ENCODE results near the gene NRDE2. TPM values are rescaled to one million over a fixed set of nuclear protein-coding genes. Genes with fewer than 3 reads are reported as not detected.

The NRDE2 gene
- total RNA-seq, 2 experiments from 2014 or later = 12.3 to 16.6 TPM

- H3K4me1 ChIP-seq (ENCODE audit: insufficient read depth, low read length, poor library complexity, severe bottlenecking) = no peaks in the 10 kb centered on the region
- BruUV-seq (replicated peaks) = no TSS peak
- no peak overlapping the region for H3K27ac ChIP-seq (ENCODE audit: low read depth, low read length, poor library complexity, severe bottlenecking)
- no peaks in the 10 kb centered on the region for H3K9me2 ChIP-seq (ENCODE audit: insufficient read depth, low read length)
- H4K20me1 ChIP-seq (ENCODE audit: insufficient read depth, low read length) = no peaks in the 10 kb centered on the region
- no peak overlapping the region for H2AFZ ChIP-seq (ENCODE audit: low read length)
- intact Hi-C loops (cut with micrococcal nuclease; ENCODE audit: unreplicated experiment) = no loop called here
- H3K36me3 ChIP-seq (ENCODE audit: insufficient read depth, low read length) = peaks cover 32% of the 10 kb centered on the region; the same call in 1 of the 2 replicates
- no peak overlapping the region for H3K4me3 ChIP-seq (ENCODE audit: low read depth, low read length, poor library complexity, severe bottlenecking)
- H3K79me2 ChIP-seq (ENCODE audit: insufficient read depth, low read depth, low read length) = no peaks in the 10 kb centered on the region
- ChIA-PET POLR2A (no interaction called here), CTCF (ENCODE audit: unreplicated experiment) (no interaction called here)
- no peak for DNase-seq (ENCODE audit: low spot score)
- TF ChIP-seq, protein P1, sequence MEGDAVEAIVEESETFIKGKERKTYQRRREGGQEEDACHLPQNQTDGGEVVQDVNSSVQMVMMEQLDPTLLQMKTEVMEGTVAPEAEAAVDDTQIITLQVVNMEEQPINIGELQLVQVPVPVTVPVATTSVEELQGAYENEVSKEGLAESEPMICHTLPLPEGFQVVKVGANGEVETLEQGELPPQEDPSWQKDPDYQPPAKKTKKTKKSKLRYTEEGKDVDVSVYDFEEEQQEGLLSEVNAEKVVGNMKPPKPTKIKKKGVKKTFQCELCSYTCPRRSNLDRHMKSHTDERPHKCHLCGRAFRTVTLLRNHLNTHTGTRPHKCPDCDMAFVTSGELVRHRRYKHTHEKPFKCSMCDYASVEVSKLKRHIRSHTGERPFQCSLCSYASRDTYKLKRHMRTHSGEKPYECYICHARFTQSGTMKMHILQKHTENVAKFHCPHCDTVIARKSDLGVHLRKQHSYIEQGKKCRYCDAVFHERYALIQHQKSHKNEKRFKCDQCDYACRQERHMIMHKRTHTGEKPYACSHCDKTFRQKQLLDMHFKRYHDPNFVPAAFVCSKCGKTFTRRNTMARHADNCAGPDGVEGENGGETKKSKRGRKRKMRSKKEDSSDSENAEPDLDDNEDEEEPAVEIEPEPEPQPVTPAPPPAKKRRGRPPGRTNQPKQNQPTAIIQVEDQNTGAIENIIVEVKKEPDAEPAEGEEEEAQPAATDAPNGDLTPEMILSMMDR (conservative IDR thresholded peaks at IDR 0.05; ENCODE audit: low read length) = no peak
- no peak overlapping the region for H3K4me2 ChIP-seq (ENCODE audit: low read length)
- no peaks in the 10 kb centered on the region for H3K9me3 ChIP-seq (ENCODE audit: low read length)
Measured at GRCh38 chr14:90280096-90280495, 51.6 kb downstream of the NRDE2 start.

GRCh38 chr14:90278199-90279175 lies 53.3 kb downstream of the NRDE2 start:
- Histone ChIP-seq H3K27ac (ENCODE audit: low read depth, low read length, poor library complexity, severe bottlenecking) (no peak overlapping the region), H2AFZ (ENCODE audit: low read length) (no peak overlapping the region), H4K20me1 (ENCODE audit: insufficient read depth, low read length) (no peaks in the 10 kb centered on the region), H3K4me1 (ENCODE audit: insufficient read depth, low read length, poor library complexity, severe bottlenecking) (no peaks in the 10 kb centered on the region), H3K9me3 (ENCODE audit: low read length) (no peaks in the 10 kb centered on the region), H3K9me2 (ENCODE audit: insufficient read depth, low read length) (no peaks in the 10 kb centered on the region), H3K4me3 (ENCODE audit: low read depth, low read length, poor library complexity, severe bottlenecking) (no peak overlapping the region), H3K79me2 (ENCODE audit: insufficient read depth, low read depth, low read length) (no peaks in the 10 kb centered on the region), H3K4me2 (ENCODE audit: low read length) (no peak overlapping the region), H3K36me3 (ENCODE audit: insufficient read depth, low read length) (peaks cover 40% of the 10 kb centered on the region)
- no peak for TF ChIP-seq EZH2phosphoT487 (IDR thresholded peaks at IDR 0.05; ENCODE audit: borderline replicate concordance, low read depth, low read length)
- TF ChIP-seq, protein P1 (conservative IDR thresholded peaks at IDR 0.05; ENCODE audit: low read length) = no peak
- CTCF ChIA-PET (ENCODE audit: unreplicated experiment) = no interaction called here
- intact Hi-C loops (cut with micrococcal nuclease; ENCODE audit: unreplicated experiment) = no loop called here
- DNase-seq (ENCODE audit: low spot score) = no peak
- POLR2A ChIA-PET = no interaction called here
- BruUV-seq (replicated peaks) = no TSS peak

- no peak for DNase-seq (ENCODE audit: low spot score)
- Histone ChIP-seq H2AFZ (ENCODE audit: low read length) (no peak overlapping the region), H3K4me2 (ENCODE audit: low read length) (no peak overlapping the region), H3K79me2 (ENCODE audit: insufficient read depth, low read depth, low read length) (no peaks in the 10 kb centered on the region), H3K4me1 (ENCODE audit: insufficient read depth, low read length, poor library complexity, severe bottlenecking) (no peaks in the 10 kb centered on the region), H3K9me3 (ENCODE audit: low read length) (no peaks in the 10 kb centered on the region), H3K27ac (ENCODE audit: low read depth, low read length, poor library complexity, severe bottlenecking) (no peak overlapping the region), H3K36me3 (ENCODE audit: insufficient read depth, low read length) (peaks cover 41% of the 10 kb centered on the region), H3K9me2 (ENCODE audit: insufficient read depth, low read length) (no peaks in the 10 kb centered on the region), H3K4me3 (ENCODE audit: low read depth, low read length, poor library complexity, severe bottlenecking) (no peak overlapping the region), H4K20me1 (ENCODE audit: insufficient read depth, low read length) (no peaks in the 10 kb centered on the region)
- intact Hi-C loops (cut with micrococcal nuclease; ENCODE audit: unreplicated experiment) = no loop called here
- CTCF ChIA-PET (ENCODE audit: unreplicated experiment) = no interaction called here
- TF ChIP-seq, protein P1 (conservative IDR thresholded peaks at IDR 0.05; ENCODE audit: low read length) = no peak
- TF ChIP-seq EZH2phosphoT487 (IDR thresholded peaks at IDR 0.05; ENCODE audit: borderline replicate concordance, low read depth, low read length) = no peak
- BruUV-seq (replicated peaks) = no TSS peak
- POLR2A ChIA-PET = no interaction called here
Measured at GRCh38 chr14:90277581-90278198, 54.1 kb downstream of the NRDE2 start.
